SKM-1 (cell line): Measurements from ENCODE around the gene CLDN6.

ENCODE experiments used
- DNase-seq: peaks from one replicate; lab custom pipeline; 2025; ENCODE audit not compliant: unreplicated experiment; lab: John Stamatoyannopoulos, UW

Gene CLDN6

DNA sequence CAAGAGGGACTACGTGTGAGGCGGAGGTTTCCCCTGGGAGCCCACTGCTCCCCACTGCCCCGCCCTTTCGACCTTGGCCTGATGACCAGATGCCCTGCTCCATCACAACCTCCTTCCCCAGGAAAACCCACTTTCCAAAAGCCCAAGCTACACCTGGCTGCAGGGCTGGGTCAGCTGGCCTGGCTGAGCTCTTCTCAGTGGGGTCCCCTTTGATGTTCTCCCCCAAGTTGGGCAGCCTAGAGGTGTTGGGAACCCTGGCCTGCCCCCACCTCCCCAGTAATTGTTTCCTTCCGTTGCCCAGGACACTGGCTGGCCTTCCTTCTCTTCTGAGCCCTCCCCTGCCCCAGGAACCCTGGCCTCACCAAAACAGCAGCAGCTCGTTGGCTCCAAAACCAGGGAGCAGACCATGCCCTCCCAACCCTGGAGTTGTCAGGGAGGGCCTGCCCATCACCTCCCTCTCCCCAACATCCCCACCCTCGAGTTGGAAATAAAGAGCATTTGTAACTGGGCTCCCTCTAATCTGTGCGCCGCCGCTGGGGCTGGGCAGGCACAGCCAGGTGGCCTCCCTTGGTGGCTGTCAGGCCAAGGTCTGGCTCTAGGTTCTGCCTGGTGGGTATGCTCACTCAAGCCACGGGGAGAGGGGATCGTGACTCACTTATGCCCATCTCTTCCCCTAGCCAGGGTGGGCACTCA lies 3.8 kb downstream of the CLDN6 start:
- no peak for DNase-seq

DNA sequence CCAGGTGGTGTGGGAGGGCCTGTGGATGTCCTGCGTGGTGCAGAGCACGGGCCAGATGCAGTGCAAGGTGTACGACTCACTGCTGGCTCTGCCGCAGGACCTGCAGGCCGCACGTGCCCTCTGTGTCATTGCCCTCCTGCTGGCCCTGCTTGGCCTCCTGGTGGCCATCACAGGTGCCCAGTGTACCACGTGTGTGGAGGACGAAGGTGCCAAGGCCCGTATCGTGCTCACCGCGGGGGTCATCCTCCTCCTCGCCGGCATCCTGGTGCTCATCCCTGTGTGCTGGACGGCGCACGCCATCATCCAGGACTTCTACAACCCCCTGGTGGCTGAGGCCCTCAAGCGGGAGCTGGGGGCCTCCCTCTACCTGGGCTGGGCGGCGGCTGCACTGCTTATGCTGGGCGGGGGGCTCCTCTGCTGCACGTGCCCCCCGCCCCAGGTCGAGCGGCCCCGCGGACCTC lies 4.5 kb downstream of the CLDN6 start:
- DNase-seq: no peak

DNA sequence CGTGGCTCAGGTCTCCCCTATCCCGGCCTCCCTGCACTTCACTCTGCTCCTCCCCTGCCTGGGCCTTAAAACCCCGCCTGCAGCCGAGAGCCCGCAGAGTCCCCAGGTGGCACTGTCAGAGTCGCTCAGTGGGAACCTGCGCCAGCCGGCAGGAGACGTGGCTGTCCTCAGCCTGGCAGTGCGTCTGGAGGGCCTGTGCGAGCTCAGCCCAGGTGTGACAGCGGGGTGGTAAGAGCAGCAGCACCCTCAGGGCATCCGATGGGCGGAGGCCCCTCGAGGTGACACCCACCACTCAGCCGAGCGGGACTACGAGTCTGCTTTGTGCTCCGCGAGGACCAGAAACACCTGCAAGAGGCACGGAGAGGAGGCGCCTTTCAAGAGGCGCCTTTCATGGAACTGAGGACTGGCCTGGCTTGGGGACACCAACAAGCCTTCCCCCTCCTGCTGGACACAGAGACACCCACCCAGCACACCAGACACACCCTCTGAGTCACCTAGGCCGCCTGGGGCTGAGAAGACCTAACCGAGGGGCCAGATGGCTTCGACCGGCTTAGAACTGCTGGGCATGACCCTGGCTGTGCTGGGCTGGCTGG lies 5.1 kb downstream of the CLDN6 start, which contains the start of gene CLDN9:
Gene CLDN9, plus strand, starts transcription at position 96 of the 593 bp plus-strand sequence. Its CDS starts 440 bp downstream, at position 536.
- no peak for DNase-seq

DNA sequence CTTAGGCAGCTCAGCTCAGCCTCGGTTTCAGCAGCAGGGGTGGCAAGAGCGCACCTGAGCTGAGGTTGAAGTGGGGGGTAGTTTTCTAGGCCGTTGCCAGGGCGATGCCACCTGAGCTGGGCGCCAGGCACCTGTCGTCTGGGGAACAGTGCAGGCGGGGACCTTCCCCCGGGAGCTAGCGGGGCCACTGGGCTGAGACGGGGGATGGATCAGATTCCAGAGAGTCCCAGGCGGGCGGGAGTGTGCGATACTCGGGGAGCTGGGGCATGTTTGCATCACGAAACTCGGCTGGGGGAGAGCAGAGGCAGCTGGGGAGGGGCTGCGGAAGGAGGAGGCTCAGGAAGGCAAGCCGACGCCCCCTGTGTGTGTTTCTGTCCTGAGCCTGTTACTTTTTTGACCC lies 5.7 kb downstream of the CLDN6 start:
- DNase-seq: no peak

DNA sequence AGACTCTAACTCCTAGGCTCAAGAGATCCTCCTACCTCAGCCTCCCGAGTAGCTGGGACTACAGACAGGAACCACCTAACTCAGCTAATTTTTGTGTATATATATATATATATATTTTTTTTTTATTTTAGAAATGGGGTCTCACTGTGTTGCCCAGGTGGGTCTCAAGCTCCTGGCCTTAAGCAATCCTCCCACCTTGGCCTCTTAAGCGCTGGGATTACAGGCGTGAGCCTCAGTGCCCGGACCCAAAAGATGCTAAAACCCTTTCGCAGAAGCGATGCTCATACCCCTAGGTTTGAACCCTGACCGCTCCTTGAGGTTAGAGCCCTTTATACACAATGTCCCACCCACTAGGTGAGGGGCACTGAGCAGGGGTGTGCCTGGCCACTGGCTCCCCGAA lies 7.5 kb downstream of the CLDN6 start:
- DNase-seq: no peak

DNA sequence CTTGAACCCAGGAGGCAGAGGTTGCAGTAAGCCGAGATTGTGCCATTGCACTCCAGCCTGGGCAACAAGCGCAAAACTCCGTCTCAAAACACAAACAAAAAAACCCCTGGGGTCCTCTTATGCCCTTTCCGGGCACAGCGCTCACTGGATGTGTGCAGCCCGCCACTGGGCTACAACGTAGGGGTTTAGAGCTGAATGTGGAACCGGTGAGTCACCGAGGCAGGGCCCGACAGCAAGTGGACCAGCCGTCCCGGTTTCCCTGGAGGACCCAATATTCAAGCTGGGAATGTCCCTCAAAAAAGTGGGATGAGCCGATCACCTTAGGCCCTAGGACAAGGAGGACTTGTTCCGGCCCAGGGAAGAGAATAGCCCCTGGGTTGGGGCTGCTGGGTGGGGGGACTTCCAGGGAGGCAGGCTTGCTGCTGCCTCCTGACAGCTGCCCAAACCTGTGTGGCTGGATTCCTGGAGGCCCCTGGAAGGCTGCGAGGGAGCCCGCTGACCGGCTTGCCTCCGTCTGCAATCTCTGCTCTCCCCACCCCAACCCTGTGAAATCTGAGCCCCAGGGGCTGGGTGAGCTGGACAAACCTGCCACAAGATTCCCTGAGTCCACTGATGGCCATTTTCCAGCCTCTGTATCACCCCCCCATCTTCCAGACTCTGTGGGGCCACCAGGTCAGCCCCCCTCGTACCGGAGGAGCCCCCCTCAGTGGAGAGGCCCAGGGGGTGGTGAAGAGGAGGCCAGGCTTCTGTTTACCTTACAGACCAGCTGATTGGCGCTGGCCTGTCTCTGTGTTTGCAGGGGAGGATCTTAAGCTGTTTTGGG lies 8.2 kb downstream of the CLDN6 start:
- DNase-seq: no peak

DNA sequence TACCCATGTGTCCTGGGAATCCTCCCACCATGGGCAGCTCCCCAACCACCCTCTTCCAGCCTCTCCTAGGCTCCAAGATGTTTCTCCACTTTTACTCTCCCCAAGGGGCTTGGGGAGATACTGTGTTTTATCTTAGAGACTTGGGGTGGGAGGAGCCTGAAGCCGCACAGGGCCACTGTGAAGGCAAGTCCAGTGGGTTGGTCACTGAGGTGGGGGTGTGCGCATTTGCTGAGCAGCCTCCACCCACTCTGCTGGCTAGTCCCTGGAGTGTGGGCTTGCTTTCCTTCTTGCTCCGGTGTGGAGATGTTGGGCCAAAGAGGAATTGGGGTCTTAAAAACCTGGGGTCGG lies 9.3 kb downstream of the CLDN6 start:
- DNase-seq: no peak

DNA sequence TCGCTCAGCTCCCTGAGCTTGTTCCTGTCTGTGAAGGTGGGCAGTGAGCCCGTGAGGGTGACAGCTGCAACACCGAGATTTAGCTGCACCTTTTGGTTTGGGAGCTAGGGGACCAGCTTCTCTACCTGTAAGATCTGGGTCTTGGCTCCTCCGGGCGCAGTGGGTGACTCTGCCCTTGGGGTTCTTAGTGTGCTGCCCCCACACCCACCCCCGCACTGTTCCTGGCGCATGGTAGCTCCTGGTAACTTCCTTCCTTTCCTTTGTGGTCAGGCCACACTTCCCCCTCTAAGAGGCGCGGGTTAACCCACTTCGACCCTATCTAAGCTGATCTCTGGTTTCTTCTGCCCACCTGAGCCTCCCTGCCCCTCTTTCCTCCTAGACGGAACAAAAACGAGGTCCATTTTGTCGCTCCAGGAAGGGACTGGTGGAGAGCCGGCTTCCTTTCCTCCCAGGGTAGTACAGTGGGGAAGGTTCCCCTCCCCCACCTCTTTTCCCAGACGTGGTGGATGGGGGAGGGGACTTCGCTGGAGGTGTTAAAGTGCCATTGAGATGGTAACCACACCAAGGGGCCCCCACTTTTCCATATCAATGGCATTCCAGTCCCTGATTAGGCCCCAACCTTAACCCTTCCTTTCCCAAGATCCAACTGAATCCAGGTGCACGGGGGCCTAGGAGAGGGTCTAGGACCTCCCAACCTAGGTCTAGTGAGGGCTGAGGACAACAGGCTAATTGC lies 9.9 kb downstream of the CLDN6 start:
- peak; percentile 56 for DNase-seq

DNA sequence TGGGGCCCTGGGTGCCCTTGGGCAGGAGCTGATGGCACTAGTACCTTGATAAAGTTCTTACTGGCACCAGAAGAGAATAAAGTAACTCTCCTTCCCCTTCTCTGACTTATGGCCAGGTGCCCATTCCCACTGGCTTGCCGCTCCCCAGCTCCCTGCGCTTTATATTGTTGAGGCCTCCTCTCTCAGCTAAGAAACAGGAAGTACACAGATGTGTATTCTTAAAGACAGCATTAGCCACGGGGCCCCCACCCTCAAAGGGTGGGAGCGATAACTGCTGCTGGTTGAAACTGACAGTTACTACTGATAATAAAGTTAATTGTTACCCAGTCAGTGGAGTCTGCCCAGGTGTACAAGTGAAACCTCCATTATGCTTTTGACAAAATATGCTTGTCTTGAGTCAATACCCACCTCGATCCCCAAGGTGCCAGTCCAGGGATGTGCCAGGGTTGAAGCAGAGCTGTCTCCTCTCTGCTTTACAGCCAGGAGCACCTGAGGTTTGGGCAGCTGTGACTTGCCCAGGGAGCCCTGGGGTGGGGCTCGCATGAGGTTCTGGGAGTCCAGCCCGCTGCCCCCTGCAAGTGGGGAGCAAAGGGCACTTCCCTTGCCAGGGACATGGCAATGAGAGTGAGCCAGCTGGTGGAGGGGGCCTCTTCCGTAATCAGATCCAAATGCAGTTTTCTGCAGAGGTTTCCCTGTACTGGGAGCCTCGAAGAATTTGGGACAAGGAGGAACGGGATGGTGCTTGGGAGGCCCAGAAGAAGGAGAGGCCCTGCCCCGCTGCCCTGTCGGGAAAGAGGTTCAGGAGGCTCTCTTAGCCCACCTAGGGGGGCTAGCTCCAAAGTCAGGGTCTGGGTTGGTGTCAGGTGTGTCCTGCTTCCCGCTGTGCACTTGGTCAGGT lies 10.7 kb downstream of the CLDN6 start:
- DNase-seq: peak; percentile 21

DNA sequence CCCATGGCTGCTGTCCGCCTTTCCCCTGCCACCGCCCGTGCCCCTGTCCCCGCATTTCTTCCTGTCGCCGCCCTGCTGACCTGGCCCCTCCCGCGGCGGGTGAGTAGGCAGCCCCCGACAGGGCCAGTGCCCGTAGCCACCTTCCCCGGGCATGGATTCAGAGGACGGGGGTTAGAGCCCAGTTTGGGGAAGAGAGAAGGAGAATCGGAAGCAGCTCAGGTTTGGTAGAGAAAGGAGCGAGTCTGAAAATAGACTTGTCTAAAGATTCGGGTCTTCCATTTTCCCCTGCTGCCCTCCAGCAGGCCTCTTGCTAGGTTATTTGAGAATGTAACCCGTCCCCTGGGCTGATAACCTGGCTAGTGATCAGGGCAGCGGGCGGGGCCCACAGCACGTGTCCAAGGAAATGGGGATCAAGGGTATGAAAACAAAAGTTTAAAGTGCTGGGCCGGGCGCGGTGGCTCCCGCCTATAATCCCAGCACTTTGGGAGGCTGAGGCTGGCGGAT lies 13.2 kb downstream of the CLDN6 start:
- DNase-seq: no peak

DNA sequence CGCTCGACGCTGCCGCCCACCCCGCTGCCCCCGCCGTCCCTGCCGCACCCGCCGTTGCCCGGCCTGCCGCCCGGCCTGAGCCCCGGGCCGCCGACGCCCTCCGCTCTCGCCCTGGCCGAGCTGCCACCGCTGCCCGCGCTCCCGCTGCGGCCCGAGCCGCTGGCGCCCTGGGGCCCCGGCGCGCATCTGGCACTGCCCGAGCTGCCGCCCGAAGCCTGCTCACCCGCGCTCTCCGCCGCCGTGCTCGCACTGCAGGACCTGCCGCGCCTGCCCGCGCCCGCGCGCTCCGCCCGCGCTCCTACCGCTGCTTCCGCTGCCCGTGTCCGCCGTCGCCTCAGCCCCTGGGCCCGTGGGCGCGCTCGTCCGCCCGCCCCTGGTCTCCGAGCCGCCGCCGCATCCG lies 13.7 kb downstream of the CLDN6 start:
- no peak for DNase-seq

DNA sequence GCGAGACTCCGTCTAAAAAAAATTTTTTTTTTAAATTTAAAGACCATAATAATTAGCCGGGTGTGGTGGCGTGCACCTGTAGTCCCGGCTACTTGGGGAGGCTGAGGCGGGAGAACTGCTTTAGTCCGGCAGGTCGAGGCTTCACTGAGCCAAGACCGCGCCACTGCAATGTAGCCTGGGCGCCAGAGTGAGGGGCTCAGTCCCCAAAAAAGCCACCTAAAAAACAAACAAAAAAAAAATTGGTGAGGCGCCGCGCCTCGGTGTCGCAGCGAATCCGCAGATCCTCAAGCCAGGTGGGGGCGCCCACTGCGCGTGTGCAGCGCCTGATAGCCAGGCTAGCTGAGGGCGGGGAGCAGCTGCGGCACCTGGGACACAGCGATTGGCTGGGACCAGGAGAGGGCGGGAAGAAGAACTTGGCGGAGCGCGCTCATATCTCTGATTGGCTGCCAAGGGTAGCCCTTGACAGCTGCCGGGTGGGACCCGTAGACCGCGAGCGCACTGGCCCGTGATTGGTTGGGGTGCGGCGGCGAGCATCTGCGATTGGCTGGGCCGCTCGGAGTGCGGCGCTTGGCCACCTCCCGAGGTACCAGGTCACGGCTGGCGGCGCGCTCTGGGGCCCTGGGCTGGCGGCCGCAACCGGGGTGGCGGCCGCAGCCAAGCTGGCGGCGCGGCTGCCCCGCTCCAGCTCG lies 14.3 kb downstream of the CLDN6 start:
- DNase-seq: peak; percentile 98

DNA sequence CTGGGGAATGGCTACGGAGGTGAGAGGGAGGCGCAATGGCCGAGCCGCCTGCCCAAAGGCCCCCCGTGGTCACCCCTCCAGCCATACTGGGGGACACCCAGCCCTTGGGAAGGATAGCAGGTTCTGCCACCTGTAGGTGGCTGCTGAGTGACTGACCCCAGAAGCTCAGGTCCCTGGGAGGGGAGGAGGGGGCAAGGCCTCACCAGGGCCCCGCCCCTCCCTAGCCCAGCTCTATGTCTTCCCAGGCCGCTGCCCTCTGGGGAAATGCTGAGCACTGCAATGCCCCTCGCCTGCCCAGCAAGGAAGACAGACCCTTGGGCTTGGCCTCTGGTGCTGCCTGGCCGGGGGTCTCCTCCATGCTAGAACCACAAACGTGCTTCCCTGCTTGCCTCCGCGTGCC lies 16.7 kb downstream of the CLDN6 start:
- no peak for DNase-seq

DNA sequence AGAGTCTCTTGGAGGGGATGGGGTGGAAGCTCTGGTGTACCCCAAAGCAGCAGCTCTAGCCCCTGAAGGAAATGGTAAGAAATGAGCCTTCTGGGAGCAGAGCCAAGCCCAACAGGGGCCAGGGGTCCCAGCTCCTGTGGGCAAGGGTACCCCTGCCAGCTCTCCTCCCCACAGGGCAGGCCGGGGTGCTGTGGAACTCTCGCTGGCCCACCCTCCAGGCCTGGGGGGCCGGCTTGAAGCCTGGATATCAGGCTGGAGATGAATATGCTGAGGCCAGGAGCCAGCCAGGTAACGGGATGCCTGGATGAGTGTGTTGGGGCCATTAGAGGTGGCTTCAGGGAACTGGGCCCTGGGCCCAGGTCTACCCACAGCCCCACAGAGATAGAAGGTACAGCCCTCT lies 17.4 kb downstream of the CLDN6 start:
- no peak for DNase-seq

DNA sequence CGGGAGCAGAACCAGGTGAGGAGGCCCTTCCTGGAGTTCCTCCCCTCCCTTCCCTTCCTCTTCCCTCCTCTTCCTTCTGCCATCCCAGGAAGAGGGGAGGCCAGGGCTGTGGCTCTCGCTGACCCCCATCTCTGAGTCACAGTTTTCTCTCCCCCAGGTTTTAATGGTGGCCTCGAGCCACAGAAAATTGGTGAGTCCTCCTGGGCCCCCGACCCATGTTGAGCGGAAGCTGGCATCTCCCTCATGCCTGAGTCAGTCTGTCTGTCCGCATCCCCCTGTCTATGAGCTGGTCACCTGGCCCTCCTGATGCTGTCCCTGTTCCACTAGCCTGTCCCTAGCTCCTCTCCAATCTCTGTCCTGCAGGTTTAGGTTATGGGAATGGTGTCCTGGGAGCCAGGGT lies 18.1 kb downstream of the CLDN6 start:
- no peak for DNase-seq

DNA sequence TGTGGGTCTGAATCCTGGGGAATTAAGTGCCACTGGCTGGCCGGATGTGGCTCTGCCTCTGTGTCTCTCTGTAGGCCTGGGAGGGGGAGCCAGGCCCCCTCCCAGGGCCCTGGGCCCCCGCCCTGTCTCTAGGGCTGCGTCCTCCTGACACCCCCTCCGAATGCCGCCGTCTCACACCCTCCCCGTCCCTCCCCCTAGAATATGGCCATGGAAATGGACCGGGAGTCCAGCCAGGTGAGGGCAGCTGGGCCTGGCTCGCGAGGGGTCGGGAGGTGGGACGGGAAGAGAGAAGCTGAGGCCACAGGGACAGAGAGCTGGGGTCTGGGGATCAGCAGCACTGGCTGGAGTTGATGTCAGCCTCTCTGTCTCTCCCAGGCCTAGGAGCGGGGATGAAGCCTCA lies 21.7 kb downstream of the CLDN6 start:
- DNase-seq: no peak

DNA sequence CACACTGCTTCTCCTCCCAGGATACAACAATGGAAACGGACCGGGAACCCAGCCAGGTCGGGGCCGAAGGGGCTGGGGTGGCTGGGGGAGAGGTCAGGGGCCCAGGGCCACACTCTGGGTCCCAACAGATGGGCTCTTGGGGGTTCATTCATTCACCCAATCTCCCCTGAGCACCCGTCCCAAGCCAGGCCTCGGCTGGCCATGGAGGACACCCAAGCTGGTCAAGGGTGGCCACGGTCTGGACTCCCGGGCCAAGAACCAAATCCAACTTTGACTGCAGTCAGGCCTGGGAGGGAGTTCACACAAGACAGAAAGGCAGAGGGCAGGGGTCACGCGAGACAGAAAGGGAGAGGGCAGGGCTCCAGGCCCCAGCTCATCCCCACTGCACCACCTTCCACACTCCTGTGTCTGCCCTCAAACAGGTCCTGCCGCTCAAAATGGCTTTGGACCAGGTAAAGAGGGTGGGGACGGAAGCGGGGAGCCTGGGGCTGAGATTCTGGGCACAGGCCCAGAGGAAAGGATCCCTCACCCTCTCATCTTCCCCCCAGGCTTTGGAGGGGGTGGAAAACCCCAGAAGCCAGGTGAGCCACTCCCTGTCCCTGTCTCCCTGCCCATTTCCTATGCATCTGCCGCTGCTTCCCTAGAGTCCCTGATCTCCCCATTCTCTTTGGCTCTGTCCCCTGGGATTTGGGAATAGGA lies 25.5 kb downstream of the CLDN6 start:
- no peak for DNase-seq

DNA sequence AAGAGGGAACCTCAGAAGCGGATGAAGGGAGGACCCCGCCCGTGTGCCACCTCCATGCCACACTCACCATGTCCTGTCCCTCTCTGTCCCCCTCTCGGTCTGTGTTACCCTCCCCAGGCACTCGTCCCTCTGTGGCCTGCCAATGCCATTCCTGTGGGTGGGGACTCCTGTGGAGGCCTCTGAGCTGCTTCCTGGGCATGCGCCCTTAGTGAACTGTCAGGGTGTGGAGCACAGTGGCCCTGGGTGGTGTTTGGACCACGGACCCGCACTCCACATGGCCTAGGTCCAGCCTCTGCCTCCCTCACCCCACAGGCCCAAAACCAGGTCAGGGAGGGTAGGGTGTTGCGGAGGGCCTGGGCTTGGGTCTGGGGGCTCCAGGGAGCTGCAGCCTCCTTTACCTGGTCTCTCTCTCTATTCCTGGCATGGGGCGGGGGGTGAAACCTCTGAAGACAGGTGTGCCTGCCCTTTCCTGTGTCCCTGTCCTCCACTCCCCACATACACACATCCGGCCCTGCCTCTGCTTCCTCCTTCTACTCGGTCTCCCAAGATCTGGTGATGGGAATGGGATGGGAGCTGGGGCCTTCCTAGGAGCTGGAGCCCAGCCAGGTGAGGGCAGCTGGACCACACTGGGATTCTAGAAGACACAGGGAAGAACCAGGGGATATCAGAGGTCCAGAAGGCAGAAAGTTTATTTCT lies 26.3 kb downstream of the CLDN6 start:
- no peak for DNase-seq
